ENCODE measurements around the gene CDC73. TPM values are rescaled to one million over a fixed set of nuclear protein-coding genes. Genes with fewer than 3 reads are reported as not detected.

The CDC73 gene
- total and polyA plus RNA-seq, 10 of the 15 experiments (the other 5 are each of a cell fraction or from before 2014, with no cell fraction given) = 10.6 to 43.4 (median 21.7) TPM

DNA sequence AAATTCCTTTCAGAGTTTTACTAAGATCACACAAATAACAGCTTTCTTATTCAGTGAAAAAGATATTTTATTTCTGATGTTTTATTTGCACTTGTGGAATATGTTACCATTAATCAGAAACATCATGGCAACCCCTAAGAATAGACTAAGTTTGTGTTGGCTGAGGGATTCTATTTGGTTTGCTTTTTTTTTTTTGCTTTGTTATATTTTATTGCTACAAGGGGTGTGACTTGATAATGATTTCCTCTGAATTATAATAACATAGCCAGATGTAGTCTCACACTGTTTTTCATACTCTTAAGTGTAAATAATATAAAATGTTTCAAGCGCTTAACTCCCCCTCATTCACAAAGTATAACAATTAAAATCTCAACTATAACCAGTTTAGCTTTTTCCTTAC, 36.6 kb upstream of the CDC73 start:
- peaks cover 0 to 16% of the 10 kb centered on the region in 2 experiments; a peak in 3 of 4 replicates for H3K36me3 ChIP-seq (ENCODE audit: control insufficient read depth in 2 of 2, insufficient read depth in 2 of 2, low read length in 1 of 2)
- BruUV-seq (replicated peaks) = no TSS peak
- H3K27ac ChIP-seq (ENCODE audit: control insufficient read depth, insufficient read depth) = no peak overlapping the region
- H3K4me3 ChIP-seq = no peak overlapping the region
- no peaks in the 10 kb centered on the region for H4K20me1 ChIP-seq (ENCODE audit: control insufficient read depth, insufficient read depth)
- no peak overlapping the region for H3K4me2 ChIP-seq (ENCODE audit: control insufficient read depth, insufficient read depth)
- POLR2A ChIA-PET = interaction anchor here (0.6 to 1.3 kb wide), 3 partner anchors 9 to 19 kb away, joined by 3 to 4 read pairs (median 4); no protein-coding TSS in a partner anchor
- WGBS (ENCODE audit: insufficient coverage, insufficient replicate concordance, low lambda C conversion rate, missing lambda C conversion rate) = 96% methylated on average over 1 of the region's 1 CpG
- no peaks in the 10 kb centered on the region for H3K79me2 ChIP-seq (ENCODE audit: control insufficient read depth, insufficient read depth, low read length)
- RAD21 ChIA-PET (ENCODE audit: unreplicated experiment) = interaction anchor here (1.2 to 2.5 kb wide), 2 partner anchors 19 to 37 kb away, joined by 4 to 9 read pairs; partner anchors contain the start of genes CDC73 and GLRX2
- DNase-seq (ENCODE audit: low read depth, low spot score) = no peak
- intact Hi-C loops (cut with micrococcal nuclease; ENCODE audit: unreplicated experiment) (no loop called here), in situ Hi-C loops (cut with MboI) (no loop called here)
- no peak for FAIRE-seq
- TF ChIP-seq CBFB (IDR thresholded peaks at IDR 0.05; ENCODE audit: low read depth) = no peak
- TF ChIP-seq CHD1 (IDR thresholded peaks at IDR 0.05; ENCODE audit: low read depth, low read length) = no peak
- no peak for TF ChIP-seq SIN3A (IDR thresholded peaks at IDR 0.05; ENCODE audit: low read depth, low read length)
- no peak for TF ChIP-seq POLR2A (IDR thresholded peaks at IDR 0.05; ENCODE audit: low read depth, low read length)
- TF ChIP-seq MEF2B (IDR thresholded peaks at IDR 0.05; ENCODE audit: partially characterized antibody, poor library complexity, severe bottlenecking) = no peak
- no peak for TF ChIP-seq SREBF2 (IDR thresholded peaks at IDR 0.05; ENCODE audit: low read length)
- no peak for TF ChIP-seq ZNF24 (IDR thresholded peaks at IDR 0.05)
- no peaks in the 10 kb centered on the region for H3K27me3 ChIP-seq (replicated peaks in 1 of 2; ENCODE audit: control insufficient read depth in 2 of 2, insufficient read depth in 2 of 2, low read length in 1 of 2)
- no peaks in the 10 kb centered on the region for H3K9me3 ChIP-seq (replicated peaks; ENCODE audit: control insufficient read depth, insufficient read depth, low read length)
- no peak overlapping the region for H3K9ac ChIP-seq (ENCODE audit: control insufficient read depth, insufficient read depth, low read length)
- H2AFZ ChIP-seq (ENCODE audit: control insufficient read depth, low read depth, low read length) = no peak overlapping the region
- CTCF ChIA-PET = interaction anchor here (0.6 to 1.7 kb wide), 8 partner anchors 13 to 625 kb away, joined by 3 to 5 read pairs (median 4); no protein-coding TSS in a partner anchor
- ATAC-seq = no peak
- peaks cover 11% of the 10 kb centered on the region; the same call in 1 of the 2 replicates for H3K4me1 ChIP-seq (ENCODE audit: control insufficient read depth, insufficient read depth, low read length)
- SMC1A ChIA-PET (ENCODE audit: uncharacterized antibody, unreplicated experiment) = interaction anchor here (0.6 to 5.2 kb wide), 9 partner anchors 8 to 225 kb away, joined by 3 to 24 read pairs (median 4); no protein-coding TSS in a partner anchor

DNA sequence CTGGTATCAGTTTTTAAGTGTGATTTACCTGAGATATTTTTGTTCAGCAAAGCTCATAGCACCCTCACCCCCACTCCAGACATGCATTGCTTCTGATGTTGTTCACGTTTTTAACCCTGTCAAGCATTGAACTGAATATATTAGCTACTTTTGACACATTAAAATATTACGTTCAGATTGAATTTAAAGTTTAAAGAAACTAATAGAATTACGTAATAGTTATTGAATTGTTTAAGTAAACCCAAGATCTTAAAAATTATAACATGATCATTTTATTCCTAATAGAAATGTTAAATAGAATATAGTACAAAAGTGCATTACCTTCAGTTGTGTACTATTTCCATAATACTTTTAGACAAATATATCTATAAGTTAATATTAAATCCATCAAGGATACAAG, 35.5 kb upstream of the CDC73 start:
- Histone ChIP-seq H4K20me1 (ENCODE audit: control insufficient read depth, insufficient read depth) (no peaks in the 10 kb centered on the region), H3K4me3 (no peak overlapping the region), H3K27me3 (replicated peaks in 1 of 2; ENCODE audit: control insufficient read depth in 2 of 2, insufficient read depth in 2 of 2, low read length in 1 of 2) (no peaks in the 10 kb centered on the region), H3K27ac (ENCODE audit: control insufficient read depth, insufficient read depth) (no peak overlapping the region), H3K9ac (ENCODE audit: control insufficient read depth, insufficient read depth, low read length) (no peak overlapping the region), H2AFZ (ENCODE audit: control insufficient read depth, low read depth, low read length) (no peak overlapping the region), H3K79me2 (ENCODE audit: control insufficient read depth, insufficient read depth, low read length) (no peaks in the 10 kb centered on the region), H3K9me3 (replicated peaks; ENCODE audit: control insufficient read depth, insufficient read depth, low read length) (no peaks in the 10 kb centered on the region), H3K4me2 (ENCODE audit: control insufficient read depth, insufficient read depth) (no peak overlapping the region), H3K4me1 (ENCODE audit: control insufficient read depth, insufficient read depth, low read length) (peaks cover 11% of the 10 kb centered on the region; the same call in 1 of the 2 replicates), H3K36me3 (ENCODE audit: control insufficient read depth in 2 of 2, insufficient read depth in 2 of 2, low read length in 1 of 2) (peaks cover 0 to 10% of the 10 kb centered on the region in 2 experiments; a peak in 2 of 4 replicates)
- POLR2A ChIA-PET = no interaction called here
- no peak for FAIRE-seq
- no peak for DNase-seq (ENCODE audit: low read depth, low spot score)
- SMC1A ChIA-PET (ENCODE audit: uncharacterized antibody, unreplicated experiment) = interaction anchor here (1.2 to 5.2 kb wide), 6 partner anchors 9 to 63 kb away, joined by 3 to 24 read pairs (median 5); no protein-coding TSS in a partner anchor
- BruUV-seq (replicated peaks) = no TSS peak
- RAD21 ChIA-PET (ENCODE audit: unreplicated experiment) = no interaction called here
- in situ Hi-C loops (cut with MboI) = no loop called here
- ATAC-seq = no peak
- TF ChIP-seq, protein P1, sequence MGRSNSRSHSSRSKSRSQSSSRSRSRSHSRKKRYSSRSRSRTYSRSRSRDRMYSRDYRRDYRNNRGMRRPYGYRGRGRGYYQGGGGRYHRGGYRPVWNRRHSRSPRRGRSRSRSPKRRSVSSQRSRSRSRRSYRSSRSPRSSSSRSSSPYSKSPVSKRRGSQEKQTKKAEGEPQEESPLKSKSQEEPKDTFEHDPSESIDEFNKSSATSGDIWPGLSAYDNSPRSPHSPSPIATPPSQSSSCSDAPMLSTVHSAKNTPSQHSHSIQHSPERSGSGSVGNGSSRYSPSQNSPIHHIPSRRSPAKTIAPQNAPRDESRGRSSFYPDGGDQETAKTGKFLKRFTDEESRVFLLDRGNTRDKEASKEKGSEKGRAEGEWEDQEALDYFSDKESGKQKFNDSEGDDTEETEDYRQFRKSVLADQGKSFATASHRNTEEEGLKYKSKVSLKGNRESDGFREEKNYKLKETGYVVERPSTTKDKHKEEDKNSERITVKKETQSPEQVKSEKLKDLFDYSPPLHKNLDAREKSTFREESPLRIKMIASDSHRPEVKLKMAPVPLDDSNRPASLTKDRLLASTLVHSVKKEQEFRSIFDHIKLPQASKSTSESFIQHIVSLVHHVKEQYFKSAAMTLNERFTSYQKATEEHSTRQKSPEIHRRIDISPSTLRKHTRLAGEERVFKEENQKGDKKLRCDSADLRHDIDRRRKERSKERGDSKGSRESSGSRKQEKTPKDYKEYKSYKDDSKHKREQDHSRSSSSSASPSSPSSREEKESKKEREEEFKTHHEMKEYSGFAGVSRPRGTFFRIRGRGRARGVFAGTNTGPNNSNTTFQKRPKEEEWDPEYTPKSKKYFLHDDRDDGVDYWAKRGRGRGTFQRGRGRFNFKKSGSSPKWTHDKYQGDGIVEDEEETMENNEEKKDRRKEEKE (IDR thresholded peaks at IDR 0.05) = no peak
- no peak for TF ChIP-seq PAX5 (IDR thresholded peaks at IDR 0.05; ENCODE audit: borderline replicate concordance, low read depth, low read length)
- TF ChIP-seq SIN3A (IDR thresholded peaks at IDR 0.05; ENCODE audit: low read depth, low read length) = no peak
- TF ChIP-seq YY1 (IDR thresholded peaks at IDR 0.05; ENCODE audit: low read depth, low read length) = no peak
- TF ChIP-seq HDAC6 (IDR thresholded peaks at IDR 0.05; ENCODE audit: unreplicated experiment) = no peak
- WGBS (ENCODE audit: insufficient coverage, insufficient replicate concordance, low lambda C conversion rate, missing lambda C conversion rate) = 96% methylated on average over 3 of the region's 3 CpGs
- CTCF ChIA-PET = interaction anchor here (0.9 to 1.4 kb wide), 5 partner anchors 15 to 612 kb away, joined by 3 to 5 read pairs (median 4); partner anchors contain the start of gene GLRX2
- intact Hi-C loops (cut with micrococcal nuclease; ENCODE audit: unreplicated experiment) = no loop called here
